OCI-LY7 (cell line): ENCODE measurements around the gene CFTR. TPM values are rescaled to one million over a fixed set of nuclear protein-coding genes. Genes with fewer than 3 reads are reported as not detected.

Source experiments
- BruUV-seq: library from RNA; stranded (reverse); fragments of 400-500 nt; replicated peaks from 2 replicates; lab custom pipeline; 2021; lab: Mats Ljungman, UMichigan
- CTCF ChIA-PET: fragments of 300-600 bp; sonication (Branson Sonifier 250); formaldehyde crosslinking; loops from one replicate; lab custom pipeline; 2022; ENCODE audit warnings: antibody characterized with exemption; ENCODE audit not compliant: unreplicated experiment; lab: Charles Lee
- POLR2A ChIA-PET: fragments of 300-600 bp; sonication (Branson Sonifier 250); formaldehyde crosslinking; loops from one replicate; lab custom pipeline; 2022; ENCODE audit warnings: antibody characterized with exemption; lab: Charles Lee
- DNase-seq: peaks from one replicate; pipeline ENCODE4 v3.0.0-alpha.2; 2015; ENCODE audit warnings: low spot score
- H2AFZ ChIP-seq: fragments of 200-600 bp; sonication (generic), shearing (Covaris generic); 2 replicates; pipeline ENCODE4 v1.6.1; 2014; ENCODE audit warnings: mild to moderate bottlenecking, antibody characterized with exemption, low read length, moderate library complexity
- H3K27ac ChIP-seq: fragments of 200-600 bp; sonication (generic); 2 replicates; pipeline ENCODE4 v1.5.1; 2014; ENCODE audit warnings: mixed run types, low read depth, mild to moderate bottlenecking, moderate library complexity, low read length, inconsistent platforms; ENCODE audit not compliant: poor library complexity, severe bottlenecking
- H3K36me3 ChIP-seq: fragments of 200-600 bp; sonication (generic); 2 replicates; pipeline ENCODE4 v1.6.1; 2014; ENCODE audit warnings: mild to moderate bottlenecking, antibody characterized with exemption, low read length, moderate library complexity, mixed read lengths; ENCODE audit not compliant: insufficient read depth
- H3K4me1 ChIP-seq: fragments of 200-600 bp; sonication (generic); 2 replicates; pipeline ENCODE4 v1.5.1; 2014; ENCODE audit warnings: mild to moderate bottlenecking, low read length; ENCODE audit not compliant: insufficient read depth, poor library complexity, severe bottlenecking
- H3K4me2 ChIP-seq: fragments of 200-600 bp; sonication (generic); 2 replicates; pipeline ENCODE4 v1.6.1; 2014; ENCODE audit warnings: mild to moderate bottlenecking, low read length
- H3K4me3 ChIP-seq: fragments of 200-600 bp; sonication (generic); 2 replicates; pipeline ENCODE4 v1.5.1; 2014; ENCODE audit warnings: mild to moderate bottlenecking, low read depth, low read length; ENCODE audit not compliant: poor library complexity, severe bottlenecking
- H3K79me2 ChIP-seq: fragments of 200-600 bp; sonication (generic); 2 replicates; pipeline ENCODE4 v1.6.1; 2016; ENCODE audit warnings: low read depth, mild to moderate bottlenecking, low read length, moderate library complexity, mixed read lengths; ENCODE audit not compliant: insufficient read depth
- H3K9me2 ChIP-seq: fragments of 200-600 bp; sonication (generic); 2 replicates; pipeline ENCODE4 v1.6.1; 2016; ENCODE audit warnings: mild to moderate bottlenecking, low read length, mixed read lengths; ENCODE audit not compliant: insufficient read depth
- H3K9me3 ChIP-seq: fragments of 200-600 bp; sonication (generic); 2 replicates; pipeline ENCODE4 v1.6.1; 2014; ENCODE audit warnings: mild to moderate bottlenecking, mixed run types, low read length, mixed read lengths
- H4K20me1 ChIP-seq: fragments of 200-600 bp; sonication (generic); 2 replicates; pipeline ENCODE4 v1.6.1; 2014; ENCODE audit warnings: mild to moderate bottlenecking, antibody characterized with exemption, low read length, moderate library complexity, mixed read lengths; ENCODE audit not compliant: insufficient read depth
- EZH2phosphoT487 ChIP-seq: fragments of 200-600 bp; sonication (generic); IDR thresholded peaks from 2 replicates; pipeline ENCODE4 v1.6.1; 2018; ENCODE audit warnings: low read depth, borderline replicate concordance, mild to moderate bottlenecking, mixed run types, antibody characterized with exemption, low read length, moderate library complexity, mixed read lengths
- intact Hi-C: fragments of 100-400 bp; cut with micrococcal nuclease; formaldehyde crosslinking; loops from one replicate; pipeline ENCODE4 v1.10.0; 2022; ENCODE audit not compliant: unreplicated experiment
- total RNA-seq, 2 experiments: library from RNA; depleted of rRNA in 1 of 2; stranded (reverse); fragments of >200 nt in 1 of 2; shearing (Covaris generic) in 1 of 2; gene quantifications; 2 replicates each; pipeline ENCODE4 v1.2.3, GENCODE V29; 2014 to 2022
- TF ChIP-seq, protein P1 (sequence below): fragments of 200-600 bp; sonication (generic); conservative IDR thresholded peaks from 2 replicates; pipeline ENCODE4 v1.5.1; 2014; ENCODE audit warnings: mild to moderate bottlenecking, antibody characterized with exemption, low read length, moderate library complexity, mixed read lengths

Gene CFTR
- total RNA-seq, 2 experiments from 2014 or later = not detected

DNA sequence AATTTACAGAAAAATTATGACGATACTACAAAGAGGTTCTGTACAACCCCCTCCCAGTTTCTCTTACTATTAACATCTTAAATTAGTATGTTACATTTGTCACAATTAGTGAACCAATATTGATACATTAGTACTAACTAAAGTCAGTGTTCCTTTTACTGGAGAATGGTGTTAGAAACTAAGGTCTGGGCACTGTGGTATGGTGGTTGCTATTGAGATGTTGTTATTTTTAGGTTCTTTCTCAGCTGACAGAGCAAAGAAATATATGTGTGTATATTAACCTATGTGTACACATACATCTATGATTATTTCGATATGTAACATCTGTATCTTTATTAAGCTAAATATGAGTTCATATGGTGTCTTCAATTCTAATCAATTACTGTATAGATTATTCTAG is 11.7 kb upstream of the CFTR start:
- no peak for DNase-seq
- ChIA-PET POLR2A (no interaction called here), CTCF (no interaction called here)
- Histone ChIP-seq H3K4me2 (no peak overlapping the region), H4K20me1 (no peaks in the 10 kb centered on the region), H3K79me2 (no peaks in the 10 kb centered on the region), H3K27ac (no peak overlapping the region), H3K36me3 (no peaks in the 10 kb centered on the region), H3K9me3 (no peaks in the 10 kb centered on the region), H3K9me2 (no peaks in the 10 kb centered on the region), H3K4me3 (no peak overlapping the region), H3K4me1 (no peaks in the 10 kb centered on the region), H2AFZ (no peak overlapping the region)
- intact Hi-C loops = no loop called here
- no peak for TF ChIP-seq EZH2phosphoT487
- TF ChIP-seq, protein P1, sequence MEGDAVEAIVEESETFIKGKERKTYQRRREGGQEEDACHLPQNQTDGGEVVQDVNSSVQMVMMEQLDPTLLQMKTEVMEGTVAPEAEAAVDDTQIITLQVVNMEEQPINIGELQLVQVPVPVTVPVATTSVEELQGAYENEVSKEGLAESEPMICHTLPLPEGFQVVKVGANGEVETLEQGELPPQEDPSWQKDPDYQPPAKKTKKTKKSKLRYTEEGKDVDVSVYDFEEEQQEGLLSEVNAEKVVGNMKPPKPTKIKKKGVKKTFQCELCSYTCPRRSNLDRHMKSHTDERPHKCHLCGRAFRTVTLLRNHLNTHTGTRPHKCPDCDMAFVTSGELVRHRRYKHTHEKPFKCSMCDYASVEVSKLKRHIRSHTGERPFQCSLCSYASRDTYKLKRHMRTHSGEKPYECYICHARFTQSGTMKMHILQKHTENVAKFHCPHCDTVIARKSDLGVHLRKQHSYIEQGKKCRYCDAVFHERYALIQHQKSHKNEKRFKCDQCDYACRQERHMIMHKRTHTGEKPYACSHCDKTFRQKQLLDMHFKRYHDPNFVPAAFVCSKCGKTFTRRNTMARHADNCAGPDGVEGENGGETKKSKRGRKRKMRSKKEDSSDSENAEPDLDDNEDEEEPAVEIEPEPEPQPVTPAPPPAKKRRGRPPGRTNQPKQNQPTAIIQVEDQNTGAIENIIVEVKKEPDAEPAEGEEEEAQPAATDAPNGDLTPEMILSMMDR = no peak
- BruUV-seq = no TSS peak

DNA sequence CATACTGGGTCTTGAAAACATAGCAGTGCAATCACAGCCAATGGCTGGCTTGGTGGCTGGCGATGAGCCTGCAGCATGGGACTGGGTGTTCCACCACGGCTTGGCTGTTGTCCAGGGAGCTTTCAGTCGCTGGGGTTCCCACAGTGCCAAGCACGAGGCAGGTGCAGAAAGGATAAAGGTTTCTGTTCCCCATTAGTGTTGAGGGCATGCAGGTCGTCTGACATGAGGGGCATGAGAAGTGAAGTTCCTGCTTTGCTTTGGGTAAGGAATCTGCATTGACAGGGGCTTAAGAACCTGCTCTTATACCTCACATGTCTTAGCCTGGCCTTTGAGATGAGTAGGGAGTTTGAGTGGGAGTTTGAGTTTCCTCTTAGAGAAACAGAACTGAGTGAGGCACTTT is 9.0 kb upstream of the CFTR start:
- no peaks in the 10 kb centered on the region for H3K4me1 ChIP-seq
- no peaks in the 10 kb centered on the region for H3K9me3 ChIP-seq
- H3K9me2 ChIP-seq = no peaks in the 10 kb centered on the region
- no peak for DNase-seq
- no peak overlapping the region for H2AFZ ChIP-seq
- H3K36me3 ChIP-seq = no peaks in the 10 kb centered on the region
- TF ChIP-seq, protein P1 = no peak
- TF ChIP-seq EZH2phosphoT487 = no peak
- no TSS peak for BruUV-seq
- CTCF ChIA-PET = no interaction called here
- no peak overlapping the region for H3K4me3 ChIP-seq
- no peaks in the 10 kb centered on the region for H4K20me1 ChIP-seq
- POLR2A ChIA-PET = no interaction called here
- no peak overlapping the region for H3K27ac ChIP-seq
- no peak overlapping the region for H3K4me2 ChIP-seq
- no peaks in the 10 kb centered on the region for H3K79me2 ChIP-seq
- intact Hi-C loops = no loop called here

DNA sequence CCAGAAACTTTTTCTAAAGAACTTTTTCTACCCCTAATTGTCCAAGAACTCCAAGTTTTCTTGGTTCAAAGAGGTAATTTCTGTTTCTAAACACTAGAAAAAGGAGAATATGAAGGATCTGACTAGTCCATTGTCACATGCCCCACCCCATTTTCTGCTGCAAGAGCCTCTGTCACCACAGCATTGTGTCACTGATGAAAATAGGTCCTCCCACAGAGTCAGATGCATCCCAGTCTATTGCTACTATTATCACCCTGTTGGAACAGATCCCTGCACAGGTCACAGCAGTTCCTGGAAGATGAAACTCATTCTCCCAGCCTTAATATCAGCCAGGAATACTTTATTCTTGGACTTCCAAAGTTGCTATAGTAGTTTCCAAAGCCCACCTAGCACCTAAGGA is 7.5 kb upstream of the CFTR start:
- POLR2A ChIA-PET = interaction anchor here (0.6 kb wide), 1 partner anchor 105 kb away, joined by 3 read pairs; no protein-coding TSS in a partner anchor
- no peak for DNase-seq

More for the DNA sequence above, 7.5 kb upstream of the CFTR start:
- no peak overlapping the region for H3K4me2 ChIP-seq
- CTCF ChIA-PET = no interaction called here
- intact Hi-C loops = no loop called here
- H3K4me1 ChIP-seq = no peaks in the 10 kb centered on the region
- H3K9me3 ChIP-seq = no peaks in the 10 kb centered on the region
- TF ChIP-seq EZH2phosphoT487 = no peak
- no peak overlapping the region for H3K4me3 ChIP-seq
- H3K36me3 ChIP-seq = no peaks in the 10 kb centered on the region
- no peaks in the 10 kb centered on the region for H3K79me2 ChIP-seq
- BruUV-seq = no TSS peak
- no peaks in the 10 kb centered on the region for H4K20me1 ChIP-seq
- no peak overlapping the region for H2AFZ ChIP-seq
- H3K9me2 ChIP-seq = no peaks in the 10 kb centered on the region
- no peak overlapping the region for H3K27ac ChIP-seq
